HG03196 (cell line): ENCODE measurements around the gene UNC93A.
"Not testable (repeated sequence)": the region's sequence is repeated elsewhere in the genome, so short reads cannot be mapped to it uniquely, and the experiment has no call there.

Experiments
- ATAC-seq: cut with Tn5 transposase; IDR thresholded peaks from one replicate; pipeline ENCODE4 v1.9.1; 2021; ENCODE audit not compliant: unreplicated experiment

Gene UNC93A

GRCh38 chr6:167290786-167291622, at the start of gene UNC93A:
Gene UNC93A, plus strand, starts transcription at chr6:167291315. Its CDS starts 175 bp downstream, at chr6:167291490.
- no peak for ATAC-seq

- not testable (repeated sequence) for ATAC-seq
These were observed 49.6 kb upstream of the UNC93A start for GRCh38 chr6:167241321-167242134.

GRCh38 chr6:167242135-167242506, 49.0 kb upstream of the UNC93A start:
- not testable (repeated sequence) for ATAC-seq

- ATAC-seq: not testable (repeated sequence)
These were observed 48.5 kb upstream of the UNC93A start for GRCh38 chr6:167242511-167243051.

- ATAC-seq: no peak
These were observed 46.8 kb upstream of the UNC93A start for GRCh38 chr6:167244064-167244960.

- ATAC-seq: no peak
These were observed 46.1 kb upstream of the UNC93A start for GRCh38 chr6:167244991-167245390.

- no peak for ATAC-seq
These were observed 45.5 kb upstream of the UNC93A start for GRCh38 chr6:167245591-167245990.

GRCh38 chr6:167247814-167248595, 43.1 kb upstream of the UNC93A start:
- no peak for ATAC-seq

- ATAC-seq: not testable (repeated sequence)
These were observed 42.1 kb upstream of the UNC93A start for GRCh38 chr6:167248878-167249455.

- no peak for ATAC-seq
These were observed 38.8 kb upstream of the UNC93A start for GRCh38 chr6:167252271-167252670.

- no peak for ATAC-seq
These were observed 35.1 kb upstream of the UNC93A start for GRCh38 chr6:167255918-167256553.

GRCh38 chr6:167258646-167259045, 32.5 kb upstream of the UNC93A start:
- no peak for ATAC-seq

GRCh38 chr6:167266057-167266829, 24.9 kb upstream of the UNC93A start:
- ATAC-seq: not testable (repeated sequence)

- no peak for ATAC-seq
These were observed 24.1 kb upstream of the UNC93A start for GRCh38 chr6:167266830-167267555.

- ATAC-seq: not testable (repeated sequence)
These were observed 23.6 kb upstream of the UNC93A start for GRCh38 chr6:167267556-167267898.

GRCh38 chr6:167267921-167268401, 23.2 kb upstream of the UNC93A start:
- no peak for ATAC-seq

- no peak for ATAC-seq
These were observed 22.3 kb upstream of the UNC93A start for GRCh38 chr6:167268683-167269280.
